ENCODE measurements around the gene SMAD1.

SMAD1 gene

DNA sequence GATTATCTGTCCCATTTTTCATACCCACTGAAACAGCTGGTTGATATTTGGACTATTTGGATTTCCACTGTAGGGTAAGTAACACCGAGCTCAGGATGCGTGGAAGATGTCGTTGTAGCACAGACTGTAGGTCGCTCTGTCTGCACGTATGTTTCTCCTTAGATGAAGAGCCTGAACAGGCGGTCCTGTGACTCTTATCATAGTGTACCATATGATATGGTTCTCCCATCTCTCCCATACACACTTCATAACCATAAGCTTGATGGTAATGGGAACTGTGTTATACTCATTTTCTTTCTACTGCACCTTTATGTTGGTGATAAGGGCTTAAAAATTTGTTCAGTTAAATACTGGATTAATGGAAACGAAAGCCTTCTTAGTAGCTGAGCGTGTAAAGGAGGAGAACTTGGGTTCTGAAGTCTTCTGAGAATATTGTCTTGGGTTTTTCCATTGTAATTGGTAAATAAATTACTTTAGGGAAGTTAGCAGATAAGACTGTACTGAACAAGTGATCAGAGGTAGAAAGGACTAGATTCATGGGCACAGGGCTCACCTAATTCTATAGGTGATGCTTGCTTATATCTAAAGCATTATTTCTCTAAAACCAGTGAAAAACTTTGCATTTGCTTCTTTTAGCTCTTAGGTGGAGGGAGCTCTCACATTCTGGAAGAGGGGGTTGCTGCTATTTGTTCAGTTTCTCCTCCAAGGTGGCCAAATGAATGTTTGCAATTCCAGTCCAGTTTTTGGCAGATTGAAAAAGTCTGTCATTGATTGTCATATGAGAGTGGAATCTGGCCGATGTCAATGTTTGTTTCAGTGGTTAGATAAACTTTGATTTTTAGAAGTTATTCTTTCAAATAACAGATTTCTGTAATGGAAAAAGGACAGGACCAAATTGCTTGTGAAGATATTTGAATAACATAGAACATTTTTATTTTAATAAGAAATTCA, 15.8 kb downstream of the SMAD1 start:
- Histone ChIP-seq H3K27me3 (ENCODE audit: insufficient read depth, poor library complexity, severe bottlenecking) (no peaks in the 10 kb centered on the region), H3K36me3 (ENCODE audit: low read depth) (no peaks in the 10 kb centered on the region; the same call in 1 of the 2 replicates), H3K4me3 (ENCODE audit: severe bottlenecking) (no peak overlapping the region), H3K27ac (ENCODE audit: poor library complexity, severe bottlenecking) (no peak overlapping the region), H3K4me1 (ENCODE audit: insufficient read depth, poor library complexity, severe bottlenecking) (no peaks in the 10 kb centered on the region), H3K9me3 (ENCODE audit: severe bottlenecking) (no peaks in the 10 kb centered on the region)
- DNase-seq (ENCODE audit: low spot score) (no peak), ATAC-seq (ENCODE audit: low read depth) (no peak)
- TF ChIP-seq CTCF (IDR thresholded peaks at IDR 0.05; ENCODE audit: poor library complexity, severe bottlenecking), result no peak

GRCh38 chr4:145498430-145498829, 16.8 kb downstream of the SMAD1 start:
- DNase-seq (ENCODE audit: low spot score) (no peak), ATAC-seq (ENCODE audit: low read depth) (no peak)
- no peaks in the 10 kb centered on the region for H3K27me3 ChIP-seq (ENCODE audit: insufficient read depth, poor library complexity, severe bottlenecking)
- no peaks in the 10 kb centered on the region; the same call in 1 of the 2 replicates for H3K36me3 ChIP-seq (ENCODE audit: low read depth)
- H3K4me1 ChIP-seq (ENCODE audit: insufficient read depth, poor library complexity, severe bottlenecking), result no peaks in the 10 kb centered on the region
- no peak overlapping the region for H3K4me3 ChIP-seq (ENCODE audit: severe bottlenecking)
- no peaks in the 10 kb centered on the region for H3K9me3 ChIP-seq (ENCODE audit: severe bottlenecking)
- no peak for TF ChIP-seq CTCF (IDR thresholded peaks at IDR 0.05; ENCODE audit: poor library complexity, severe bottlenecking)
- H3K27ac ChIP-seq (ENCODE audit: poor library complexity, severe bottlenecking), result no peak overlapping the region

- no peak for TF ChIP-seq CTCF (IDR thresholded peaks at IDR 0.05; ENCODE audit: poor library complexity, severe bottlenecking)
- ATAC-seq (ENCODE audit: low read depth), result no peak
- H3K27me3 ChIP-seq (ENCODE audit: insufficient read depth, poor library complexity, severe bottlenecking), result no peaks in the 10 kb centered on the region
- H3K36me3 ChIP-seq (ENCODE audit: low read depth), result no peaks in the 10 kb centered on the region; the same call in 1 of the 2 replicates
- no peaks in the 10 kb centered on the region for H3K4me1 ChIP-seq (ENCODE audit: insufficient read depth, poor library complexity, severe bottlenecking)
- H3K4me3 ChIP-seq (ENCODE audit: severe bottlenecking), result no peak overlapping the region
- DNase-seq (ENCODE audit: low spot score), result no peak
- no peak overlapping the region for H3K27ac ChIP-seq (ENCODE audit: poor library complexity, severe bottlenecking)
- no peaks in the 10 kb centered on the region for H3K9me3 ChIP-seq (ENCODE audit: severe bottlenecking)
Measured at GRCh38 chr4:145501051-145501660, 19.5 kb downstream of the SMAD1 start.

DNA sequence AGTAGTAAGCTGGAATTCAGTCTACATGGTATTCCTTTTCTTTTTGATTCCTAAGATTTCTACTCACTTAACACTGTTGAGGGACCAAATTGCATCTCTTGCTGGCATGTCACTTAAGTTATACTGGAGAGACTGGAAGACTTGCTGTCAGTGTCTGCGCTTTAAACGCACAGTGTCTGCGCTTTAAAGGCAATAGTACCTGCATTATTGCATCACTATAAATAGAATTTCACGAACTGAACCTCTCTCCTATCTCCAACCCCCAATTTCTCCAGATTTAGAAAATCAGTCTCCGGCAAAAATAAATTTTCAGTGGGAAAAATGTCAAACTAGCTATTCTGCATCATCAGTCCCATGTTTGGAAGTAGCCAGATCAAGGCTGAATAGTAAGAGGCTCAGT, 21.2 kb downstream of the SMAD1 start:
- ATAC-seq (ENCODE audit: low read depth), result no peak
- peaks cover 13% of the 10 kb centered on the region for H3K4me1 ChIP-seq (ENCODE audit: insufficient read depth, poor library complexity, severe bottlenecking)
- H3K27ac ChIP-seq (ENCODE audit: poor library complexity, severe bottlenecking), result no peak overlapping the region
- no peak for DNase-seq (ENCODE audit: low spot score)
- no peaks in the 10 kb centered on the region for H3K9me3 ChIP-seq (ENCODE audit: severe bottlenecking)
- H3K27me3 ChIP-seq (ENCODE audit: insufficient read depth, poor library complexity, severe bottlenecking), result no peaks in the 10 kb centered on the region
- no peak overlapping the region for H3K4me3 ChIP-seq (ENCODE audit: severe bottlenecking)
- TF ChIP-seq CTCF (IDR thresholded peaks at IDR 0.05; ENCODE audit: poor library complexity, severe bottlenecking), result no peak
- H3K36me3 ChIP-seq (ENCODE audit: low read depth), result no peaks in the 10 kb centered on the region; the same call in 1 of the 2 replicates
